Endothelial cell (in vitro differentiated cells): ENCODE measurements around the gene ADGRV1. TPM values are rescaled to one million over a fixed set of nuclear protein-coding genes. Genes with fewer than 3 reads are reported as not detected.

ENCODE experiments used
- DNase-seq: peaks from one replicate; pipeline ENCODE4 v3.0.0; 2021; ENCODE audit warnings: low spot score
- H3K27ac Mint-ChIP-seq: one replicate; pipeline ENCODE4 v1.8.0; 2021; ENCODE audit warnings: mixed read lengths, inconsistent platforms; ENCODE audit not compliant: unreplicated experiment
- H3K27me3 Mint-ChIP-seq: one replicate; pipeline ENCODE4 v1.8.0; 2021; ENCODE audit warnings: mild to moderate bottlenecking, moderate library complexity, mixed read lengths, inconsistent platforms; ENCODE audit not compliant: unreplicated experiment
- H3K36me3 Mint-ChIP-seq: one replicate; pipeline ENCODE4 v1.8.0; 2021; ENCODE audit warnings: mild to moderate bottlenecking, low read depth, mixed read lengths, inconsistent platforms; ENCODE audit not compliant: unreplicated experiment
- H3K4me1 Mint-ChIP-seq: one replicate; pipeline ENCODE4 v1.8.0; 2021; ENCODE audit warnings: mild to moderate bottlenecking, mixed read lengths, inconsistent platforms; ENCODE audit not compliant: unreplicated experiment
- H3K4me3 Mint-ChIP-seq: one replicate; pipeline ENCODE4 v1.8.0; 2021; ENCODE audit warnings: mild to moderate bottlenecking, mixed read lengths, inconsistent platforms; ENCODE audit not compliant: unreplicated experiment
- H3K9me3 Mint-ChIP-seq: one replicate; pipeline ENCODE4 v1.8.0; 2021; ENCODE audit warnings: mixed read lengths, inconsistent platforms; ENCODE audit not compliant: unreplicated experiment
- total RNA-seq: library from RNA; stranded (reverse); fragmentation: NEBNext Ultra II Directional; extraction: Animal tissue kit (Norgen Biotek cat#: 25700); gene quantifications from one replicate; pipeline ENCODE4 v1.2.1, GENCODE V29; 2021; ENCODE audit not compliant: unreplicated experiment
- TF ChIP-seq, protein P1 (sequence below): fragments of 200-600 bp; sonication (generic); IDR thresholded peaks from one replicate; pipeline ENCODE4 v1.5.0; 2021; ENCODE audit warnings: antibody characterized with exemption; ENCODE audit not compliant: unreplicated experiment

ADGRV1 gene
- total RNA-seq, 1 donor from 2014 or later, result 23.1 TPM

DNA sequence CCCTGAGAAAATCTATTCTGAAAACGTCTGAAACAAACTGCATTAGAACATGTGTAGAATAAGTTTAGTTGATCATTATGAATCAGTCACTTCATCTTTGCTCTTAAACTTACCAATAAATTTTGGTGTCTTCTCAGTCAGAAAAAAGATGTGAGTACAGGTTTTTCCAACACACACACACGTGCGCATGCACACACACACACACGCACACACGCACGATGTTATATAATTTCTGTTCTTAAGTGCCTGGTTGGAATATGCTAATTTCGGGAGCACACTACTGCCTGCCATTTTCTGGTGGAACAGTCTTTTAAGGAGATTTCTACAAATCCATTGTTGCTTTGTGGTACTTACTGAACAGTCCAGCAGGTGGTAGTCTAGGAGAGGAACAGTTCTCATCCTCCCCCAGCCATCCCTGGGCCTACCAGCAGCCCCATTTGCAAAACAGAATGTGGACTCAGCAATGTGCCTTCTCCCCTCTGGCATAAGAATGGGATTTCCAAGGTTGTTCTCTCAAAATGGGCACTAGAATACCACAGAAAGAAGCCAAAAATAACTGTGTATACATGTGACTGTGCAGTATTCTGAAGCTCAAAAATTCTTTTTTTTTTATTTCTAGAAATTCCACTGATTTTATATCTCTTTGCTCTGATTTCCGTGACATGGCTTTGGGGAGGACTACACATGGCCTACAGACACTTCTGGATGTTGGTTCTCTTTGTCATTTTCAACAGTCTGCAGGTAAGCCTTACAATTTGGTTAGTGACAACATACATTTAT, 543.2 kb downstream of the ADGRV1 start:
- peak; percentile 65 for DNase-seq
- H3K4me1 Mint-ChIP-seq, result peaks cover 6% of the 10 kb centered on the region
- H3K27ac Mint-ChIP-seq, result no peak overlapping the region
- H3K9me3 Mint-ChIP-seq, result no peaks in the 10 kb centered on the region
- no peaks in the 10 kb centered on the region for H3K36me3 Mint-ChIP-seq
- H3K4me3 Mint-ChIP-seq, result no peak overlapping the region
- H3K27me3 Mint-ChIP-seq, result peaks cover 3% of the 10 kb centered on the region
- TF ChIP-seq, protein P1, sequence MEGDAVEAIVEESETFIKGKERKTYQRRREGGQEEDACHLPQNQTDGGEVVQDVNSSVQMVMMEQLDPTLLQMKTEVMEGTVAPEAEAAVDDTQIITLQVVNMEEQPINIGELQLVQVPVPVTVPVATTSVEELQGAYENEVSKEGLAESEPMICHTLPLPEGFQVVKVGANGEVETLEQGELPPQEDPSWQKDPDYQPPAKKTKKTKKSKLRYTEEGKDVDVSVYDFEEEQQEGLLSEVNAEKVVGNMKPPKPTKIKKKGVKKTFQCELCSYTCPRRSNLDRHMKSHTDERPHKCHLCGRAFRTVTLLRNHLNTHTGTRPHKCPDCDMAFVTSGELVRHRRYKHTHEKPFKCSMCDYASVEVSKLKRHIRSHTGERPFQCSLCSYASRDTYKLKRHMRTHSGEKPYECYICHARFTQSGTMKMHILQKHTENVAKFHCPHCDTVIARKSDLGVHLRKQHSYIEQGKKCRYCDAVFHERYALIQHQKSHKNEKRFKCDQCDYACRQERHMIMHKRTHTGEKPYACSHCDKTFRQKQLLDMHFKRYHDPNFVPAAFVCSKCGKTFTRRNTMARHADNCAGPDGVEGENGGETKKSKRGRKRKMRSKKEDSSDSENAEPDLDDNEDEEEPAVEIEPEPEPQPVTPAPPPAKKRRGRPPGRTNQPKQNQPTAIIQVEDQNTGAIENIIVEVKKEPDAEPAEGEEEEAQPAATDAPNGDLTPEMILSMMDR, result peak; percentile 64

DNA sequence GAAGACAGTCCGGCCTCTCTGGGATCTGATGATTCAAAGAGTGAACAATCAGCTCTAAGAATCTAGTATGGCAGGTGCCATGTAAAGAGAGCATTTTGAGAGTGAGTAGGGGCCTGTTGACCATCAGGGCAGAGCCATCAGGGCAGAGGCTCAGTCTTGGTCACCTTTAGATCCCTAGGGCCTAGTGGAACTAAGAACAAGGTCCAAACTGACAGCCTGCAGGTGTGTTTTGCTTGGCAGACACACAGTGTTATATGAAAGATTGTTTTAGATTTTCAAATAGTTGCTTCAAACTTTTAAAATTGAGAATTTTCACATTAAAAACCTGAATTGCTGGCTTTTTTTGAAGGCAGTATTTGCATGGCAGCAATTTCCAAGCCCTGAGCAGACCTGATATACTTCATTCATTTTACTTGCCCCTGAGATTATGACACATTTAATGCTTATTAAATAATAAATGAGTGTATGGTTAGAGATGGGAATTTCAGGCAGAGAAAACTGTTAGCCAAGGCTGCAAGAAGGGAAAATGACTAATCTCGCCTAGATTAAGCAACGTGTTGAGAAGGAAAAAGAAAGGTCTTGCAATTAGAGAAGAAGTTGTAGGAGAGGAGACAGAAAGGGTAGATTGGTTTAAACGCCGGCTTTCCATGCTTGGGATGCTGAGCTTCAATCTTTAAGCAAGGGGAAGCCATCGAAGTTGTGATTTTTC, 544.9 kb downstream of the ADGRV1 start:
- TF ChIP-seq, protein P1, result no peak
- Mint-ChIP-seq H3K27me3 (peaks cover 3% of the 10 kb centered on the region), H3K9me3 (no peaks in the 10 kb centered on the region), H3K36me3 (no peaks in the 10 kb centered on the region), H3K4me1 (peaks cover 6% of the 10 kb centered on the region), H3K4me3 (no peak overlapping the region), H3K27ac (no peak overlapping the region)
- no peak for DNase-seq

DNA sequence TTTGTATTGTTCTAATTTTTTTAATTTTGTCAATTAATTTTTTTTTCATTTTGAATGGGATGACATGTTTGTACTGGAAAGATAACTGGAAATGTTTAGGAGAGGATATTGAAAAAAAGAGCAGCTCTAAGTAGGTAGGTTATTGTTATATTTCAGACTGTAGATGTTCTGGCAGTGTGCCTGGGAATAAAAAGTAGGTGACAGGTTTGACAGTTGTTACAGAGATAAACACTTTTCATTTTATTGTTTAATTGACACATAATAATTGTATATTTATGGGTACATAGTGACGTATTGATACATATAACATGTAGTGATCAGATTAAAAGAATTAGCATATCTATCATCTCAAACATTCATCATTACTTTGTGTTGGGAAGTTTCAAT, 545.5 kb downstream of the ADGRV1 start:
- no peaks in the 10 kb centered on the region for H3K36me3 Mint-ChIP-seq
- H3K4me1 Mint-ChIP-seq, result peaks cover 6% of the 10 kb centered on the region
- no peak overlapping the region for H3K4me3 Mint-ChIP-seq
- TF ChIP-seq, protein P1, result no peak
- peaks cover 3% of the 10 kb centered on the region for H3K27me3 Mint-ChIP-seq
- H3K9me3 Mint-ChIP-seq, result no peaks in the 10 kb centered on the region
- DNase-seq, result no peak
- no peak overlapping the region for H3K27ac Mint-ChIP-seq

DNA sequence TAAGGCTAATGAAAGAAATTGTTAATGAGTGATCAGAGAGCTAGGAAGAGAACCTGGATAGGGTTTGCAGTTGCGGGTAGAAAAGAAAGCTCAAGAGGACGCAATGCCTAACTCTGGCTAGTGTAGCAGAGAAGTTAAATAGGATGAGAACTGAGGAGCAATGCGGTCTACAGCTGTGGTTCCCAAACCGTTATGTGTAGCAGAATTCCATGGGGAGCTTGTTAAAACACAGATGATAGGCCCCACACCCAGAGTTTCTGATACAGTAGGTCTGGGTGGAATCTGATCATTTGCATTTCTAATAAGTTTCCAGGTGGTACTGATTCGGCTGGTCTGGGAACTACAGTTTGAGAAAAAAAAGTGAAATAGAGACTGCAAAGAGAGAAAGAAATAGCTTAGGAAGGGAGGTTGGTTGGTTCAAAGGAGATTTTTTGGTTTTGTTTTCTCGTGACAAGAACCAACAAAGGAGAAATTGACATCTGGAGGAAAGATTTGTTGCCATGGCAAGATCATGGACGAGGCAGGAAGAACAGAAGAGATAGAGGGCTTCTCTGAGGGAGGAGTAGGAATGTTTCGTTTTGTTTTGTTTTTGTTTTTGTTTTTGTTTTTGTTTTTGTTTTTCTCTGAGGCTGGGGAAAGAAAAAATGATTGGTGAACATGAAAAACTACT, 548.4 kb downstream of the ADGRV1 start:
- Mint-ChIP-seq H3K27ac (no peak overlapping the region), H3K27me3 (peaks cover 4% of the 10 kb centered on the region), H3K4me3 (no peak overlapping the region), H3K9me3 (no peaks in the 10 kb centered on the region), H3K36me3 (no peaks in the 10 kb centered on the region), H3K4me1 (no peaks in the 10 kb centered on the region)
- TF ChIP-seq, protein P1, result no peak
- DNase-seq, result no peak
